Anterior cingulate cortex (tissue), 58 donors: Measurements from ENCODE around the gene SCN4A.
"Not testable (repeated sequence)": the region's sequence is repeated elsewhere in the genome, so short reads cannot be mapped to it uniquely, and the experiment has no call there.

Experiments used
- DNase-seq, 58 donors: peaks; one replicate each; lab custom pipeline; 2025; lab: John Stamatoyannopoulos, UW

SCN4A gene

GRCh38 chr17:63920779-63921178 lies 51.9 kb downstream of the SCN4A start:
- DNase-seq = not testable (repeated sequence)

DNA sequence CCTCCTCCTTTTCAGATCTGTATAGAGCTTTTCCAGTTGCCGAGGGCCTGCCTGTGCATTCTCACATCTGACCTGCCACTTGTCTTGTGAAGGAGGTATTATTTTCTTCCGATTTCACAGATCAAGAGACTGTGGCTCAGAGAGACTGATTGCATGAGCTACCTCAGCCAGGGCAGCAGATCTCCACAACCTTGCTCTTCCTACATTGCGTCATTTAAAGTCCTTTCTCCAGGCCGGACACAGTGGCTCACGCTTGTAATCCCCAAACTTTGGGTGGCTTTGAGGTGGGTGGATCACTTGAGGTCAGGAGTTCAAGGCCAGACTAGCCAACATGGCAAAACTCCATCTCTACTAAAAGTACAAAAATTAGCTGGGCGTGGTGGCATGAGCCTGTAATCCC lies 52.7 kb downstream of the SCN4A start:
- DNase-seq = not testable (repeated sequence)

DNA sequence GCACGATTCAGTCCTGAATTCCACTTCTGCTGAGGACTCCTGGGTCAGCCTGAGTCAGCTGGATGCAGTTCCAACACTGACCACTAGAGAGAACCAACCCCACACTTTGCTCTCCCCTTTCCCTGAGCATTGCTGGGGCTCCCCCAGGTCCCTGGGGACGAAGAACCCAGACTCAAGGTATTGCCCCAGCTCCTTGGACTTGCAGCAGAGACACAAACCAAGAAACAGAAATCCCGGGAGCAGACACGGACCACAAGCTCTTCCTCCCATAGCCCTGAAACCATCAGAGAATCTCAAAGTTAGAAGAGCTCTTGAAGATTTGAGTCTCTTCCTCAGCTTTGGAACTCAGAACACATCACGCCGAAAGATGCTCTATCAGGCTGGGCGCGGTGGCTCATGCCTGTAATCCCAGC lies 53.4 kb downstream of the SCN4A start:
- peak in 31 of 58 donors; percentile 2 to 45 (median 13) for DNase-seq

GRCh38 chr17:63918789-63919305 lies 53.9 kb downstream of the SCN4A start, which contains the start of gene GH1:
GH1 (minus strand) TSS chr17:63918839; CDS start chr17:63918776, 63 bp downstream.
- DNase-seq = not testable (repeated sequence)

- DNase-seq = no peak
Observed at GRCh38 chr17:63918305-63918704, 54.4 kb downstream of the SCN4A start.

DNA sequence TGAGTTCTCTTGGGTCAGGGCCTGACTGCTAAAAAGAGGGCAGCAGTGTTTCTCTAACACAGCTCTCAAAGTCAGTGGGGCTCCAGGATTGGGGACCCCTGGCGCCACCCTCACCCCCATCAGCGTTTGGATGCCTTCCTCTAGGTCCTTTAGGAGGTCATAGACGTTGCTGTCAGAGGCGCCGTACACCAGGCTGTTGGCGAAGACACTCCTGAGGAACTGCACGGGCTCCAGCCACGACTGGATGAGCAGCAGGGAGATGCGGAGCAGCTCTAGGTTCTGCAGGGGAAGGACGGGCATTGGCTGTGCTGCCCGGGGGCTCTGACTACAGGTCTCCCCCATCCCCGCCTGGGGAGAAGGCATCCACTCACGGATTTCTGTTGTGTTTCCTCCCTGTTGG lies 55.1 kb downstream of the SCN4A start:
- DNase-seq = no peak

GRCh38 chr17:63917206-63917605 lies 55.5 kb downstream of the SCN4A start:
- DNase-seq = not testable (repeated sequence)

DNA sequence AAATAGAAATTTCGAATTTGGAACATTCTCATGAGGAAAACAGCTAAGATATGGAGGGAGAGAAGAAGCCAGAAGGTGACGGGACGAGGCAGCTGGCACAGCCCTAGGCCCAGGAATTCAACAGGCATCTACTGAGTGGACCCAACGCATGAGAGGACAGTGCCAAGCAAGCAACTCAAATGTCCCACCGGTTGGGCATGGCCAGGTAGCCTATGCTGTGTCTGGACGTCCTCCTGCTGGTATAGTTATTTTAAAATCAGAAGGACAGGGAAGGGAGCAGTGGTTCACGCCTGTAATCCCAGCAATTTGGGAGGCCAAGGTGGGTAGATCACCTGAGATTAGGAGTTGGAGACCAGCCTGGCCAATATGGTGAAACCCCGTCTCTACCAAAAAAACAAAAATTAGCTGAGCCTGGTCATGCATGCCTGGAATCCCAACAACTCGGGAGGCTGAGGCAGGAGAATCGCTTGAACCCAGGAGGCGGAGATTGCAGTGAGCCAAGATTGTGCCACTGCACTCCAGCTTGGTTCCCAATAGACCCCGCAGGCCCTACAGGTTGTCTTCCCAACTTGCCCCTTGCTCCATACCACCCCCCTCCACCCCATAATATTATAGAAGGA lies 56.0 kb downstream of the SCN4A start:
- no peak for DNase-seq

- DNase-seq = not testable (repeated sequence)
Observed at GRCh38 chr17:63915753-63916152, 57.0 kb downstream of the SCN4A start.

DNA sequence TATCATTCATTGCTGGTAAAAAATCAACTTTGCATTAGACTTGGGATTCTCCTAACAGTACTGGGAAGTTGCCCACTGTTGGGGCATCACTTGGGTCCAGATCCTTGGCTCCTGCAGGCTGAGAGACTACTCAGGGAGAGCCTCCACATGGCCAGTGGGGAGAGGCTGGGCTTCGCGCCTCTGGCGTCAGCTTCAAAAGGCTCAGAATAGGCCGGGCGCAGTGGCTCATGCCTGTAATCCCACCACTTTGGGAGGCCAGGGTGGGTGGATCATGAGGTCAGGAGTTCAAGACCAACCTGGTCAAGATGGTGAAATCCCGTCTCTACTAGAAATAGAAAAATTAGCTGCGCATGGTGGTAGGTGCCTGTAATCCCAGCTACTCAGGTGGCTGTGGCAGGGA lies 58.2 kb downstream of the SCN4A start:
- DNase-seq = no peak

- peak in 7 of 58 donors; percentile 6 to 42 (median 15) for DNase-seq
Observed at GRCh38 chr17:63911657-63912100, 61.0 kb downstream of the SCN4A start.

- no peak for DNase-seq
Observed at GRCh38 chr17:63911041-63911635, 61.6 kb downstream of the SCN4A start, which contains the start of gene CSHL1. CSHL1 (minus strand) TSS chr17:63911258; CDS start chr17:63911196, 62 bp downstream.

DNA sequence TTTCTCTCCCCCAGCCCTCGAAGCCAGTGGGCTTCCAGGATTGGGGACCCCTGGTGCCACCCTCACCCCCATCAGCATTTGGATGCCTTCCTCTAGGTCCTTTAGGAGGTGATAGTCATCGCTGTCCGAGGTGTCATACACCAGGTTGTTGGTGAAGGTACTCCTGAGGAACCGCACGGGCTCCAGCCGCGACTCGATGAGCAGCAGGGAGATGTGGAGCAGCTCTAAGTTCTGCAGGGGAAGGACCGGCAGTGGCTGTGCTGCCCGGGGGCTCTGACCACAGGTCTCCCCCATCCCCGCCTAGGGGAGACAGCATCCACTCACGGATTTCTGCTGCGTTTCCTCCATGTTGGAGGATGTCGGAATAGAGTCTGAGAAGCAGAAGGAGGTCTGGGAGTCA lies 62.6 kb downstream of the SCN4A start:
- DNase-seq = no peak

- DNase-seq = not testable (repeated sequence)
Observed at GRCh38 chr17:63909586-63909985, 63.1 kb downstream of the SCN4A start.

DNA sequence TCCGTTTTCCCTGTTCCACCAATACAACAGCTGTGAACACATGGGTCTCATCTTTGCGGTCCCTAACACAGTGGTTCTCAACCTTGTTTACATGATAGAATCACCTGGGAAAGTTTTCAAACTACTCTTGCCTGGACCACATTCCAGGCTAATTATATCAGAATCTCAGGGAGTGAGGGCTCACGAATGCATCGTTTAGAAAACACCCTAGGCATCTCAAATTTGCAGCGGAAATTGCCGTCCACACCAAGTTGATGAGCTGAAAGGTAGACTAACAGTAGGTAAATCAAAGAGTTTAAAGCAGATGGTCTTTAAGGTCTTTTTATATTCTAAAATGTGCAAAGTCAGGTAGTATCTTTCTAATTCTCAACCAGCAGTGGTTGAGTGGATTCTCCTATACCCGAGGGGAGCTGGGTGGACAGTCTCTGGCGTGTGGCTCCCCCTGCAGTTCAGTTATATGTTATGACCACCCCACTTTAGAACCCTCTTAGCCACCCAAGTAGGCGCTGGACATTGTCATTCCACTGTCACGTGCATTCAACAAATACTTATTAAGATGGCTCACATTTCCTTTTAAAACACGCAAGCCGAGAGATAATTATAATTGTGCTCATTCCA lies 65.4 kb downstream of the SCN4A start:
- DNase-seq = not testable (repeated sequence)

- DNase-seq = not testable (repeated sequence)
Observed at GRCh38 chr17:63904796-63905195, 67.9 kb downstream of the SCN4A start.

DNA sequence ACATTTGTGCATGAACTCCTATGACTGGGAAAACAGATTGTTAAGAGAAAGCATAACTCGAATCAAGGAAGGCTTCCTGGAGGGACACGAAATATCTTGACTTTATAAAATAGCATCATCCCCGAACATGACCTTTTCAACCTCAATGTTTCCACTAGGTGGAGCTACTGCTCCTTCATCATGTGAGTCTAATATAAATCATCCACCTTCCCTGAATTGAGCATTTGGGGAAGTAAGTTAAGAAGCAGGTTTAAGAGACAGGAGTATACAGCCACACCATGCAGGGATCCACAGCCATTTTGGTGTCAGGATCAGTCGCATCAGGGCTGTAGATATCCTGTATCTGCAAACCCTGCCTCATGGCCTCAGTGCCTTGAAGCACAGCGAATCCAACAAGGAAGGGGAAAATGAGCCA lies 68.9 kb downstream of the SCN4A start:
- peak in 1 of 58 donors; percentile 2 for DNase-seq

- DNase-seq = not testable (repeated sequence)
Observed at GRCh38 chr17:63901971-63902370, 70.7 kb downstream of the SCN4A start.

DNA sequence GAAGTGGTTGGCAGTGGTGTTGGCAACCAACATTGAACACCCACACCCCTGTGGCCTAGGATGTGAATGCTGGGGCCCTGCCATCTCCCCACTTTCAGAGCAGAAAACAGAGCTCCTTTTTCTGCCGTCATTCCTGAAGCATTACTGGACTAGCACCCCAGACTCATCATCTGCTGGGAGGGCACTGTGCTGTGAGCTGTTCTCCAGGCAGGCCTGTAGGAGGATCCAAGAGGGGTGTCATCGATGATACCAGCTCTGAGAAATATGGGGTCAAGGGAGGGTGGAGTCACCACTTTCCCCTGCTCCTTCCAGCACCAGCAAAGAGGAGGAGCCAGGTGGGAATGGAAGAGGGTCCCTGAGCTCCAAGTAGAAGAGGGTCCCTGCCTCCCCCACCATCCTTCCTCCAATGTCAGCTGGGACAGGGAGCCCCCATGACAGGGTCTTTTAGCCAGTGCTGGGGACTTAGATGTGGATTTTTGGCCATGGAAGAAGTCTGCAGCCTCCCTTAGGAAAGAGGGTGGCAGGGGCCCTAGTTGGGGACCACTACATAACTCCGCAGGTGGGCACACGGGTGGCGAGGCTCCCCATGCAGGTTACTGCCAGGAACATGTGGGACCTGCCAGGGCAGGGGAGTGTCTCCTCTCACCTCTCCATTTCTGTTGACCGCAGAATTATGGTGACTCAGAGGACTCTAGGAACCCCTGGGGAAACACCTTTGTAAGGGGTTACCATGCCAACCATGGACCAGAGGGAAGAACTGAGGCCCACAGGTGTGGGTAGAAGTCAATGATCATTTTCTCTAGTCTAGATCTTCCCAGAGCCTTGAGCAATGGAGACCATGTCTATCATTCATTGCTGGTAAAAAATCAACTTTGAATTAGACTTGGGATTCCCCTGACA lies 73.6 kb downstream of the SCN4A start:
- not testable (repeated sequence) for DNase-seq
